ENCODE results near the gene MDN1. TPM values are rescaled to one million over a fixed set of nuclear protein-coding genes. Genes with fewer than 3 reads are reported as not detected.

Gene MDN1
- total and polyA plus RNA-seq, 2 of the 13 experiments (the other 11 are each of a cell fraction or from before 2014, with no cell fraction given) = 18.8 to 52.9 TPM

- TF ChIP-seq, protein P1, sequence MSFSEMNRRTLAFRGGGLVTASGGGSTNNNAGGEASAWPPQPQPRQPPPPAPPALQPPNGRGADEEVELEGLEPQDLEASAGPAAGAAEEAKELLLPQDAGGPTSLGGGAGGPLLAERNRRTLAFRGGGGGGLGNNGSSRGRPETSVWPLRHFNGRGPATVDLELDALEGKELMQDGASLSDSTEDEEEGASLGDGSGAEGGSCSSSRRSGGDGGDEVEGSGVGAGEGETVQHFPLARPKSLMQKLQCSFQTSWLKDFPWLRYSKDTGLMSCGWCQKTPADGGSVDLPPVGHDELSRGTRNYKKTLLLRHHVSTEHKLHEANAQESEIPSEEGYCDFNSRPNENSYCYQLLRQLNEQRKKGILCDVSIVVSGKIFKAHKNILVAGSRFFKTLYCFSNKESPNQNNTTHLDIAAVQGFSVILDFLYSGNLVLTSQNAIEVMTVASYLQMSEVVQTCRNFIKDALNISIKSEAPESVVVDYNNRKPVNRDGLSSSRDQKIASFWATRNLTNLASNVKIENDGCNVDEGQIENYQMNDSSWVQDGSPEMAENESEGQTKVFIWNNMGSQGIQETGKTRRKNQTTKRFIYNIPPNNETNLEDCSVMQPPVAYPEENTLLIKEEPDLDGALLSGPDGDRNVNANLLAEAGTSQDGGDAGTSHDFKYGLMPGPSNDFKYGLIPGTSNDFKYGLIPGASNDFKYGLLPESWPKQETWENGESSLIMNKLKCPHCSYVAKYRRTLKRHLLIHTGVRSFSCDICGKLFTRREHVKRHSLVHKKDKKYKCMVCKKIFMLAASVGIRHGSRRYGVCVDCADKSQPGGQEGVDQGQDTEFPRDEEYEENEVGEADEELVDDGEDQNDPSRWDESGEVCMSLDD (CRISPR knock-in tag; IDR thresholded peaks at IDR 0.05; ENCODE audit: borderline replicate concordance) = no peak
- no peak for TF ChIP-seq FOXK1 (CRISPR knock-in tag; IDR thresholded peaks at IDR 0.05; ENCODE audit: borderline replicate concordance, low read depth)
Measured at GRCh38 chr6:89862698-89863097, 43.1 kb upstream of the MDN1 start (continued).

GRCh38 chr6:89862273-89862672 is 42.7 kb upstream of the MDN1 start:
- Histone ChIP-seq H3K4me2 (ENCODE audit: low read depth, low read length) (no peak overlapping the region), H3K36me3 (replicated peaks in 1 of 2; ENCODE audit: control insufficient read depth in 1 of 2, insufficient read depth in 2 of 2, low read length in 2 of 2) (peaks cover 14 to 43% of the 10 kb centered on the region in 2 experiments), H3K9ac (ENCODE audit: insufficient read depth, low read depth, low read length) (no peak overlapping the region), H4K20me1 (ENCODE audit: insufficient read depth, low read length) (no peaks in the 10 kb centered on the region), H3K27me3 (ENCODE audit: control insufficient read depth in 1 of 2, insufficient read depth in 2 of 2, low read length in 2 of 2) (no peaks in the 10 kb centered on the region), H3K79me2 (ENCODE audit: insufficient read depth, low read length) (no peaks in the 10 kb centered on the region), H3K4me3 (replicated peaks in 1 of 3; ENCODE audit: insufficient read depth in 1 of 3, low read depth in 2 of 3, low read length in 3 of 3) (no peak overlapping the region), H3K4me1 (ENCODE audit: insufficient read depth, low read length) (no peaks in the 10 kb centered on the region), H3K27ac (ENCODE audit: extremely low read length, insufficient read depth, low read length) (no peak overlapping the region), H3K9me3 (ENCODE audit: low read length) (no peaks in the 10 kb centered on the region), H2AFZ (ENCODE audit: low read length) (no peak overlapping the region)
- in situ Hi-C loops (cut with HindIII; ENCODE audit: extremely low pct_ligation_motif_present, low pct_unique_long_range_greater_than_20kb) (no loop called here), intact Hi-C loops (cut with micrococcal nuclease; ENCODE audit: unreplicated experiment) (no loop called here)
- DNase-seq (ENCODE audit: low spot score) (no peak), FAIRE-seq (no peak), ATAC-seq (no peak)
- ChIA-PET CTCF (ENCODE audit: low intra/inter-chr PET ratio, low total read pairs) (no interaction called here), POLR2A (no interaction called here)
- no peak for TF ChIP-seq ZNF24 (IDR thresholded peaks at IDR 0.05)
- TF ChIP-seq ZNF777 (CRISPR knock-in tag; IDR thresholded peaks at IDR 0.05) = no peak
- no peak for TF ChIP-seq HOXA3 (CRISPR knock-in tag; IDR thresholded peaks at IDR 0.05)
- TF ChIP-seq ZNF354B (CRISPR knock-in tag; IDR thresholded peaks at IDR 0.05) = no peak
- TF ChIP-seq SMAD1 (CRISPR knock-in tag; IDR thresholded peaks at IDR 0.05; ENCODE audit: borderline replicate concordance, low read depth) = no peak
- no peak for TF ChIP-seq SP4 (CRISPR knock-in tag; IDR thresholded peaks at IDR 0.05)
- no peak for TF ChIP-seq ZNF639 (CRISPR knock-in tag; conservative IDR thresholded peaks at IDR 0.05)
- TF ChIP-seq MBNL3 (CRISPR knock-in tag; conservative IDR thresholded peaks at IDR 0.05) = no peak
- TF ChIP-seq MTF2 (CRISPR knock-in tag; IDR thresholded peaks at IDR 0.05; ENCODE audit: borderline replicate concordance) = no peak
- TF ChIP-seq, protein P2, sequence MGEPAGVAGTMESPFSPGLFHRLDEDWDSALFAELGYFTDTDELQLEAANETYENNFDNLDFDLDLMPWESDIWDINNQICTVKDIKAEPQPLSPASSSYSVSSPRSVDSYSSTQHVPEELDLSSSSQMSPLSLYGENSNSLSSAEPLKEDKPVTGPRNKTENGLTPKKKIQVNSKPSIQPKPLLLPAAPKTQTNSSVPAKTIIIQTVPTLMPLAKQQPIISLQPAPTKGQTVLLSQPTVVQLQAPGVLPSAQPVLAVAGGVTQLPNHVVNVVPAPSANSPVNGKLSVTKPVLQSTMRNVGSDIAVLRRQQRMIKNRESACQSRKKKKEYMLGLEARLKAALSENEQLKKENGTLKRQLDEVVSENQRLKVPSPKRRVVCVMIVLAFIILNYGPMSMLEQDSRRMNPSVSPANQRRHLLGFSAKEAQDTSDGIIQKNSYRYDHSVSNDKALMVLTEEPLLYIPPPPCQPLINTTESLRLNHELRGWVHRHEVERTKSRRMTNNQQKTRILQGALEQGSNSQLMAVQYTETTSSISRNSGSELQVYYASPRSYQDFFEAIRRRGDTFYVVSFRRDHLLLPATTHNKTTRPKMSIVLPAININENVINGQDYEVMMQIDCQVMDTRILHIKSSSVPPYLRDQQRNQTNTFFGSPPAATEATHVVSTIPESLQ (CRISPR knock-in tag; conservative IDR thresholded peaks at IDR 0.05) = no peak
- no peak for TF ChIP-seq CBFB (CRISPR knock-in tag; IDR thresholded peaks at IDR 0.05)
- TF ChIP-seq MED8 (CRISPR knock-in tag; IDR thresholded peaks at IDR 0.05; ENCODE audit: insufficient replicate concordance) = no peak
- TF ChIP-seq ZNF530 (CRISPR knock-in tag; IDR thresholded peaks at IDR 0.05; ENCODE audit: low read depth) = no peak
- TF ChIP-seq RAD51 (IDR thresholded peaks at IDR 0.05; ENCODE audit: borderline replicate concordance) = no peak
- TF ChIP-seq PTBP1 (IDR thresholded peaks at IDR 0.05; ENCODE audit: low read depth, low read length, poor library complexity, severe bottlenecking) = no peak
- TF ChIP-seq NR2F2 (IDR thresholded peaks at IDR 0.05; ENCODE audit: borderline replicate concordance, low read depth) = no peak
- WGBS (ENCODE audit: low lambda C conversion rate) = 96% methylated on average over 5 of the region's 5 CpGs
- BruUV-seq (replicated peaks) = no TSS peak

Measured in HepG2 (cell line).